SKM-1 (cell line): ENCODE data around the gene GRIK4.

Source experiments
- DNase-seq: peaks from one replicate; lab custom pipeline; 2025; ENCODE audit not compliant: unreplicated experiment; lab: John Stamatoyannopoulos, UW

GRIK4 gene

GRCh38 chr11:120801801-120802689 lies 290.5 kb downstream of the GRIK4 start:
- DNase-seq: peak; percentile 13

DNA sequence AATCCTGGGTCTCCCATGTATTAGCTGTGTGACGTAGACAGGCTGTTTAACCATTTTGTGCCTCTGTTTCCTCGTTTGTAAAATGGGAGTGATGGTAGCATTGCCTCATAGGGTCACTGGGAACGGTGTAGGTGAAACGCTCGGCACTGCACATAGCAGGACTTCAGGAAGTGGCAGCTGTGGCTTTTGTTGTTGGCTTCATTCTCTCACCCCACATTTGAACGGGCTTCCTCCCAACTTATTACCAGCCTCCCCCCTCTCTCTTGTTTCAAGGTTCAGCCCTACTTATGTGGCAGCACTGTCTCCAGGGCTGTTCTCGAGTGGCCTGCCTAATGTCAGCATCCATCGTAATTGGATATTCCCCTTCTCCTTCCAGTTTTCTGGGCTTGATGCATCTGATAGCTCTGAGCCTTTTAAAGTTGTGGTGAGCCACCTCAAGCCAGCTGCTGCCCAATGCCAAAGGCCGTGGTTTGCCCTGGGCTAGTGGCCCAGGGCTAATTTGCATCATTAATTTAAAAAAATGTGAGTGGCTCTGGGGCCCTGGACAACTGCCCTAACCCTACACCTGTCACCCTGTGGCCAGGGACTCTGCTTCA lies 294.5 kb downstream of the GRIK4 start:
- no peak for DNase-seq

GRCh38 chr11:120807414-120808150 lies 296.0 kb downstream of the GRIK4 start:
- DNase-seq: no peak

DNA sequence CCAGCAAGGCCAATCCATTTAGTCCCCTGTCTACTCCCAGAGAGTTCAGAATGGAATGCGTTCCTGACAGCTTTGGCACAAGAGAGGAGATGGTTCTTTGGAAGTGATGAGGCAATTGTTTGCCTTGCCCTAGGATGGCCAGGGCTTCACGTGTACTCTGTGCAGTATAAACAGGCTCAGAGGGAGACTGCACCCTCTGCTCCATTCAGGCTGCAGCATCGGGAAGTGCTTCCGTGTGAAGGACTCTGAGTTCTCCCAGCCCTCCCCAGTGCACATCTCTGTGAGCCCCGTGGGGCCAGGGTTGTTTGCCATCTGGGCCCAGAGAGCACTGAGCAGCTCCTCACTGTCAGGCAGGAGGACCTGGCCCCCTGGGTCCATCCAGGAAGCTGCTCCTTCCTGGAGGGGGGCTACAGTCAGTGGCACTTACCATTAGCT lies 297.1 kb downstream of the GRIK4 start:
- no peak for DNase-seq

GRCh38 chr11:120810251-120810650 lies 298.7 kb downstream of the GRIK4 start:
- no peak for DNase-seq

DNA sequence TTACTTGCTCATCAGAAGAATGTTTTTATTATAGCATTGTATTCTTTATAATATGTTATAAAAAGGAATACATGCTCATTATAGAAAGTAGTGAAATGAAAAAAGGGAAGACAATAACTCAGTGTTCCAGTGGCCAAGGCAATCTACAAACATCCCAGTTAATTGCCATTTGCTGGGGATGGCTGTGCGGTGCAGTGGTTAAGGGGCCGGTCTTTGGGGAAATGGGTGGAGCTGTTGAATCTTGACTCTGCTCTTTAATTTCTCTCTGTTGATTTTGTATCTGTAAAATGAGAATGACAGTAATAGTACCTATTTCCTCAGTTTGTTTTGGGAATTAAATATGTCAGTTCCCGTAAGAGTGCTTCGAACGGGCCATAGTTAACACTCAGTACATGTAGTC lies 299.7 kb downstream of the GRIK4 start:
- DNase-seq: no peak

GRCh38 chr11:120811731-120812130 lies 300.2 kb downstream of the GRIK4 start:
- no peak for DNase-seq

DNA sequence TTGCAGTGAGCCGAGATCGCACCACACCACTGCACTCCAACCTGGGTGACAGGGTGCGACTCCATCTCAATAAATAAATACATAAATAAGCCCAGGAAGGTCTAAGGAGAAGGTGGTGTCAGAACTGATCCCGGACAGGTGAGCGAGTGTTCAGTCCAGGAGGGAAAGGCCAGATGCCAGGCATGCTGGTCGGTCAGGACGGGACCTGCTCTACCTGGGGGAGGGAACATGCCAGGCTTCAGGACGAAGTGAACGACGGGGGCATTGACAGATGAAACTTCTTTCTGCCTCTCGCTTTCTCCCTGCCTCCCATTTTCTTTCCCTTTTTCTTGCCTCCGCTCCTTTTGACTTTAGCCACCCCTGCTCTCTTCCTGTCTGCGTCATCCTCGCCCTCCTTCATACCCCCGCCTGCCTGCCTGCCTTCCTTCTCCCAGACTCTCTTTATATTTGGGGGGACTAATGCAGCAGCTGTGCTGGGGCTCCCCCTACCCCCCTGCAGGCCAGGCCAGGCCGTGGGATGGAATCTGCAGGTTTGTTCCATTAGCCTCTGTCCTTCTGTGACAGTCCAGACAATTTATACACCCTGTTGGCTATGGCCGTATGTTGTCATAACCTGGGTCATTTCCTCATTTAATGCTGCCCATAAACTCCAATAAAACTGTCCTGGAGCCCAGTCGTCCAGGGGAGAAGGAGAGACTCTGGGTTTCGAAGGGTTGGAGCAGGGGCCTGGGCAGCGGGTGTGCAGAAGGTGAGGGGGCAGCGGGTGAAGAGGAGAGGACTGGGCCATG lies 303.2 kb downstream of the GRIK4 start:
- DNase-seq: no peak

DNA sequence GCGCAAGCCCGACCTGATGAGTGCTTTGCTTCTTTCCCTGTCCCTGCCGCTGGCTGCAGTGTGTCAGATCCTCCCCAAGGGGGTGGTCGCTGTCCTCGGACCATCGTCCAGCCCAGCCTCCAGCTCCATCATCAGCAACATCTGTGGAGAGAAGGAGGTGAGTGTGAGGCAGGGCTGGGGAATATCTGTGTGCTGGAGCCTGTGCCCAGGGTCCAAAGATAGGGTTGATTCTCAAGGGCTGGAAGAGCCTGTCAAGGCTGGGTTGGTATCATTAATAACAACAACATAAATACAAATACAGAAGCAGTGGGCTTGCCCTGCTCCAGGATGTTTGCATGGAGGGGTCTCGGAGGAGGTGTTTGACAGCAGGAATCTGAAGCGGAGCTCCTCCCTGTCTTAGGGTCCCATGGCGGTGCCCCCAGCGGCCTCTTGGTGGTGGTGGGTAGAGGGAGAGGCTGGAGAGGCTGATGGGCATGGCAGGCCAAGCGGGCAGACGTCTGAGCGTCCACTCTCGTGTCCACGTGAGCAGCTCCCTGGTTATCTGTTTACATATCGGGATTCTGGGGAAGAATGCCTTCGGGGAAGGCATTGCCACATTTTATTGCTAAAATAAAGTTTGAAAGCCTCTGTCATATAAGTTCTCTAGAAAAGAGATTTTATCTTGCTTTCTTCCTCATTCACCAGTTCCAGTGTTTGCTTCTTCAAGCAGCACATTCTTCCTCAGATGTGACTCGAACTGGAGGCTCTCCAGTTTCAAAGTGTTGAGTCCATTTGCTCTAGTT lies 304.0 kb downstream of the GRIK4 start:
- DNase-seq: no peak

GRCh38 chr11:120816176-120816575 lies 304.6 kb downstream of the GRIK4 start:
- DNase-seq: no peak

DNA sequence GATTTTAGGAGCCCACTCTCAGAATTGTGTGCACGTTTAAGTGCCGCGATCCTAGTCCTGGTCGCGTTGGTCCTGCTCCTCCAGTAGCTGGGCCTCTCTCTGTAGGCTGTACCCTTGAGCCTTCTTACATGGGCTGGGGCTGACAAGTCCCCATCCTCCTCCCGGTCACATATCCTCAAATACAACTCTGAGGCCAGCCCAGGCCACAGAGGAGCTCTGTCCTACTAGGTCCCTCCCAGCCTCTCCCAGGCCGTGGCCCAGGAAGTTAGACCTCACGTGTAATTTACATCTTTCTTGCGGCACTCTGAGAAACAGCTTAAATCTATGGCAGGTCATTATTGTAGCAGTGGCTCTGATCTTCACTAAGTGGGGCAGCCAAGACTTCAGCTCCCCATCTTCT lies 305.2 kb downstream of the GRIK4 start:
- DNase-seq: no peak

- DNase-seq: no peak
Measured at GRCh38 chr11:120817158-120817557, 305.6 kb downstream of the GRIK4 start.

DNA sequence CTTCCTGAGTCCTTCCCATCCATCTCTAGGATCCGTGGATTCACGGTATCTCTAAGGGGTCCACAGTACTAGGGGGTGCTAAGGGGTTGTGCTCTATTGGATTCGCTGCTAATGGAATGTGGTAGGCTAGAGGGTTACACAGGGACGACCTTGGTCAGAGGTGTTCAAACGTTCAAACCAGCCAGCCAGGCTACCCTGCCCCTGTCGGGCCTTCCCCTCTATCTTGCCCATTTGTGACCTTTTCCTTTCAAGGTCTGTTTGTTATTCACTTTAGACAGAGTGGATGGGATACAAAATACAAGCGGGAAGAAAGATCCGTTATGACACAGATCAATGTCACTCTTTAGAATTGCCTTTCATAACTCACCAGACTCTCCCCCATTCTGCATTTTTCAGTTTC lies 306.5 kb downstream of the GRIK4 start:
- DNase-seq: no peak

DNA sequence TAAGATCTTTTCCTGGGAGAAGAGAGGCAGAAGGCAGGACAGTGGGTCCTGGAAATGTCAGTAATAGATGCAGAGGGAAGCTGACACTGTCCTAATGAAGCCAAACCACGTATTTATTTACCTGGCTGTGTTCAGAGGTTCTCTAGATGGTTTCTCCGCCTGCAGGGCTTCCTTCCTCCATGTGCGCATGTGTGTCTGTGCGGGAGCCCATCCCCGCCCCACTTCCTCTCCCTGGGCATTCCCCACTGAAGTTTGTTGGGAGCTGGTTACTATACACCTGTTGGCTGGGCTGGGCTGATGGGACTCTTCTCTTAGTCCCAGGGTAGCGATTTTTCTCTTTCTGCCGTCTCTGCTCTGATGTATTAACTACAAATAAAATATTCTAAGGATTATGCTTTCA lies 307.5 kb downstream of the GRIK4 start:
- no peak for DNase-seq

DNA sequence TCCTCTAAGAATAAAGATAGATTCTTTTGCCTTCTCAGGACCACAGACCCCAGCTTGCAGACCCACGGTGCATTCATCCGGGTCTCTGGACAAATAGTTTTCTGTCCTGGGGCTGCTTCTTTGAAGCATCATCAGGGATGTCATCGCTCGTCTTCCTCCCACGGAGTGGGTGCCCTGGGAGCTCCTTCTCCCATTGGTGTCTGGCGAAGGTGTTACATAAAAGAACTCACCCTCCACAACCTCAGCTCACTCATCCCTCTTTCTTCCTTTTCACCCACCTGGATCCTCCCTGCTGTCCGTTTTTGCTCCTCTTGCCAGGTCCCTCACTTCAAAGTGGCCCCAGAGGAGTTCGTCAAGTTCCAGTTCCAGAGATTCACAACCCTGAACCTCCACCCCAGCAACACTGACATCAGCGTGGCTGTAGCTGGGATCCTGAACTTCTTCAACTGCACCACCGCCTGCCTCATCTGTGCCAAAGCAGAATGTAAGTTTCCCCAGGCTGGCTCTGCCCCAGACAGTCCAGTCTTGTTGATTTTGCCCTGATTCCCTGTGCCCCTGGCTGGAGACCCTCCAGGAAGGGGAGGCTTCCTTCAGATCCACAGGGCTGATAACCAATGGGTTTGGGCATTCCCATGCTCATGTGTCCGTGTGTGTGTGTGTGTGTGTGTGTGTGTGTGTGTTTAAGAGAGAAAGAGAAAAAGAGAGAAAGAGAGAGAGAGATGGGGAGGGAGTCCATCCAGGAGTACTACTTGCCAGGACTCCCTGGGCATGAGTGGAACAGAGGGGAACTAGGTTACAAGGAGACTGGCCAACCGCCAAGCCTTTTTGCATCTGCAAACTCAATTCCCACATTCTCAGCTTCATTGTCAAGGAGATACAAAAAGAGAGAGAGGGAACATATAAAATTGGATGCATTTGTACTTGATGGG lies 308.2 kb downstream of the GRIK4 start:
- DNase-seq: no peak

GRCh38 chr11:120823159-120823558 lies 311.6 kb downstream of the GRIK4 start:
- no peak for DNase-seq

GRCh38 chr11:120824242-120824641 lies 312.7 kb downstream of the GRIK4 start:
- no peak for DNase-seq

GRCh38 chr11:120827198-120827597 lies 315.6 kb downstream of the GRIK4 start:
- DNase-seq: no peak

- DNase-seq: no peak
Measured at GRCh38 chr11:120827820-120828219, 316.3 kb downstream of the GRIK4 start.
